SK-N-MC (cell line): ENCODE measurements around the gene SPSB1.

Experiments used
- EZH2 ChIP-seq: fragments of 200-600 bp; sonication (generic); IDR thresholded peaks from one replicate; pipeline ENCODE4 v1.6.1; 2017; ENCODE audit warnings: antibody characterized with exemption
- FOXP2 ChIP-seq: optimal IDR thresholded peaks from 2 replicates; pipeline ENCODE3; 2011; ENCODE audit warnings: mild to moderate bottlenecking, moderate library complexity; ENCODE audit not compliant: insufficient read depth; ENCODE audit errors: extremely low read length, control extremely low read depth

- TF ChIP-seq EZH2 (no peak), FOXP2 (no peak)
Observed at GRCh38 chr1:9371391-9371935, 78.8 kb downstream of the SPSB1 start.
